Mucosa of rectum (tissue), 2 donors: ENCODE measurements around the gene PIPOX.
"Not testable (repeated sequence)": the region's sequence is repeated elsewhere in the genome, so short reads cannot be mapped to it uniquely, and the experiment has no call there.

Experiments
- H3K27ac ChIP-seq, 2 donors: one replicate each; pipeline ENCODE4 v1.7.0; 2013; ENCODE audit warnings: inconsistent platforms in 2 of 2, low read depth in 2 of 2, low read length in 2 of 2
- H3K27me3 ChIP-seq, 2 donors: one replicate each; pipeline ENCODE4 v1.7.0; 2013; ENCODE audit warnings: low read length in 2 of 2; ENCODE audit not compliant: control insufficient read depth in 2 of 2, insufficient read depth in 2 of 2
- H3K36me3 ChIP-seq, 2 donors: one replicate each; pipeline ENCODE4 v1.7.0; 2013; ENCODE audit warnings: low read length in 2 of 2; ENCODE audit not compliant: control insufficient read depth in 2 of 2, insufficient read depth in 2 of 2
- H3K4me1 ChIP-seq, 2 donors: one replicate each; pipeline ENCODE4 v1.7.0; 2013; ENCODE audit warnings: low read length in 2 of 2, mild to moderate bottlenecking in 1 of 2; ENCODE audit not compliant: control insufficient read depth in 2 of 2, insufficient read depth in 2 of 2
- H3K4me3 ChIP-seq, 2 donors: one replicate each; pipeline ENCODE4 v1.7.0; 2013; ENCODE audit warnings: low read length in 2 of 2
- H3K9ac ChIP-seq, 2 donors: one replicate each; pipeline ENCODE4 v1.7.0; 2013; ENCODE audit warnings: low read length in 2 of 2, low read depth in 1 of 2, mild to moderate bottlenecking in 1 of 2
- H3K9me3 ChIP-seq, 2 donors: one replicate each; pipeline ENCODE4 v1.7.0; 2013; ENCODE audit warnings: low read length in 2 of 2; ENCODE audit not compliant: control insufficient read depth in 2 of 2
- donor health status: healthy.
- donor health status: Normal muscosa, but diverticular disease.

PIPOX gene

DNA sequence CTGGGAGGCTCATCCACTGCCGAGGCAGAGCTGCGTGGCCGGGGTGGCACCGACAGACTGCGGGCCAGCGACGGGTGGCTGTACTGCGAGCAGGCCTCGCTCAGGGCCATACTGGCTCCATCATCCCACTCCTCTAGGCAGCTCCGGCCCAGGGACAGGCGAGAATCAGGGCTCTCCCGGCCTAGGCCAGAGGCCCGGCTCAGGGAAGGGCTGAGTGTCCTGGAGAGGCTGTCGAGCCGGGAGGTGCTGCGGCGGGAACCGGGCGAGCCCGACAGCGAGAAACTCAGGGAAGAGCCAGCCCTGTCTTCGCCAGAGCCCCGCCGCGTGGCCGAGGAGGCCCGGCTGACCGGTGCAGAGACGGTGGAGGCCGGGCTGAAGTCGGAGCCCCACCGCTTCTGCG is 37.4 kb downstream of the PIPOX start:
- no peaks in the 10 kb centered on the region for H3K27me3 ChIP-seq
- no peaks in the 10 kb centered on the region for H3K4me1 ChIP-seq
- H3K9me3 ChIP-seq = no peaks in the 10 kb centered on the region
- H3K9ac ChIP-seq = no peak overlapping the region
- no peak overlapping the region for H3K27ac ChIP-seq
- H3K36me3 ChIP-seq = peaks cover 53 to 73% of the 10 kb centered on the region in 2 donors
- H3K4me3 ChIP-seq = no peak overlapping the region

DNA sequence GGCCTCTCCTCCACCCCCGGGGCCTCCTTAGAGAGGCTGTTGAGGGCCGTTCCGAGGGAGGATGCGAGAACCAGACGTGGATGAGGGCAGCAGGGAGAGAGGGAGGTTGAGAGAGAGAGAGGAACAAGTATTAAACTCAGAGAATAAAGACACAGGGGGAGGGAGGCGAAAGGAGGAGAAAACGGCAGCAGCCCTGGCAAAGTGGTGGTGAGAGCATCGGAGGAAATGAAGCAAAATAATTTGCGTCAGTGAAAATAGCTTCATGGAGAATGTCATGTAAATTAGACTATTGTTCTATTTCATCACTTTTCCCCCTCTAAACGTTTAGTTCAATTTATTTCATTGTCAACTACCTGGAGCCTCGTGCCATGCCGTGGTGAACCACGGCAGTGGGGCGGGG is 38.0 kb downstream of the PIPOX start:
- Histone ChIP-seq H3K27ac (no peak overlapping the region), H3K27me3 (no peaks in the 10 kb centered on the region), H3K4me1 (no peaks in the 10 kb centered on the region), H3K9me3 (no peaks in the 10 kb centered on the region), H3K36me3 (peaks cover 58 to 80% of the 10 kb centered on the region in 2 donors), H3K9ac (no peak overlapping the region), H3K4me3 (no peak overlapping the region)

DNA sequence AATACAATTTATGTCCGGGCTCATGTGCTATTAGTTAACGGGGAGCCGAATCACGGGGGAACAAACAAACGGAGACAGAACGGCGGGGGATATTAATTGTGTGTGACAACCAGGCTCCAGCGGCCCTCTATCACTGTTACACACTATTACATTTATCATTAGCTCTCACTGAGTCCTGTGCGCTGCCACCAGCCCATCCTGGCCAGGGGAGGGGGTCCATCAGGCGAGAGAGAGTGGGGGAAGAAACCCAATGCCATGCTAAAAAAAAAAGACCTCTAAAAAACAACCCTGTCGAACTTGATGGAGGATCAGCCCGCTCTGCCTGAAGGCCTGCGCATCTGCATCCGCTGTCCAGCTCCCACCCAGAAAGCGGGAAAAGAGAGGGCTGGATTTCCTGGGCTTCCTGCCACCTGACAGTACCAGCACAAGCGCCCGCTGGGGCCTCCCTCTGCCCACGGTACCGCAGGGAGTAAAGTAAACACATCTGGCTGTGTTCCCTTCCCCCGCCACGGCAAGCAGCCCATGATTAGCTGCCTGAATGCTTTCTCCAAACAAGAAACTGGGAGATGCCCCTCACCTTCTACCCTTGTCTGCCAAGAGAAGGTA is 41.7 kb downstream of the PIPOX start:
- no peak overlapping the region for H3K4me3 ChIP-seq
- H3K27me3 ChIP-seq = no peaks in the 10 kb centered on the region
- H3K36me3 ChIP-seq = peaks cover 53 to 80% of the 10 kb centered on the region in 2 donors
- H3K9me3 ChIP-seq = no peaks in the 10 kb centered on the region
- no peak overlapping the region for H3K9ac ChIP-seq
- no peaks in the 10 kb centered on the region for H3K4me1 ChIP-seq
- no peak overlapping the region for H3K27ac ChIP-seq

DNA sequence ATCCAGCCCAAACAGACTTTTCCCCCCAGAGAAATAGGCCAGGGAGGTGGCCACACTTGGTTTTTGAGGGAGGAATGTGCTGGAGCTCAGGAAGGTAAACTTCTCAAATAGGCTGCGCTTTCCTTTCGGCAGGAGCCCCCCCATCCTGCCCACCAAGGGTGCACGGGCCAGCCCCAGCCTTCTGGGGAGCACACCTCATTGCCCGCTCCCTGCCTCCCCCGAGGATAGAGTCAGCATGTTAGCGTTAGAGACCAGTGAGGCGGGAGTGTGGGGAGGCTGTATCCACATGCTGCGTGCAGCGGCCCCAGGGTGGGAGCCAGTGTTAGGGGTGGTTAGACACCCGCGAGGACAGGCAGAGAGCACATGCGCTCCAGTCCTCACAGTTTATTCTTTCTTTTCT is 42.3 kb downstream of the PIPOX start:
- H3K27me3 ChIP-seq = no peaks in the 10 kb centered on the region
- H3K4me3 ChIP-seq = no peak overlapping the region
- no peak overlapping the region for H3K9ac ChIP-seq
- H3K9me3 ChIP-seq = no peaks in the 10 kb centered on the region
- H3K27ac ChIP-seq = no peak overlapping the region
- no peaks in the 10 kb centered on the region for H3K4me1 ChIP-seq
- peaks cover 59 to 82% of the 10 kb centered on the region in 2 donors for H3K36me3 ChIP-seq

DNA sequence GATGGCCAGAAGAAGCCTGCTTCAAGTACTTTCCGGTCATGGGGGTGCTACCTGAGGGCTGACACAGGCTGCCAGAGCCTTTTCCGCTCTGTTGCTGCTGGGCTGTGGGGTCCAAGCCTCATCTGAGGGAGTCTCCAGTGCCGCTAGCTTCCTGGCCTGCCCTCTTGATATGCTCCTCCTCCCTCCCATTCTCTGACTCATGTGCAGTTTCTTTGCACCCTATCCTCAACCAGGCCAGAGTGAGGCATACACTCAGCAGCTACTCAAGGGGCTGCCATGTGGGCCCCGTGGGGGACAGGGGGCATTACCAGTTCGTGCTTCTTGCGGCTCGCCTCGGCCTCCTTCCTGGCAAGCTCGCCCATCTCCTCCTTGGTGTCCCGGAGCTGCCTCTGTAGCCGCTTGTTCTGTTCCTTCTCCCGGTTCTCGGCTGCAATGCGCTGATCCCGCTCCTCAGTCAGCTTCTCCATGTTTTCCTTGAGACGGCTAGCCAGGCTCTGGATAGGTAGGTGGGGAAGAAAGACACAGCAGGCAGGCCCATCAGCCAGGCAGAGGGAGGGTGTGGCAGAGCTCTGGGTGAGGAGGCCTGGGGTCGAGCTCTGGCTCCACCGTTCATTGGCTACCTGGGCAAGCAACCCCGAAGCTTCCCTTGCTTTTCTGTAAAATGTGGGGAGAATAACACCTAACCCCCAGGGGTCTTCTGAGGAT is 43.8 kb downstream of the PIPOX start:
- no peak overlapping the region for H3K27ac ChIP-seq
- peaks cover 69 to 85% of the 10 kb centered on the region in 2 donors for H3K36me3 ChIP-seq
- H3K27me3 ChIP-seq = no peaks in the 10 kb centered on the region
- no peaks in the 10 kb centered on the region for H3K9me3 ChIP-seq
- no peak overlapping the region for H3K9ac ChIP-seq
- H3K4me1 ChIP-seq = no peaks in the 10 kb centered on the region
- no peak overlapping the region for H3K4me3 ChIP-seq

DNA sequence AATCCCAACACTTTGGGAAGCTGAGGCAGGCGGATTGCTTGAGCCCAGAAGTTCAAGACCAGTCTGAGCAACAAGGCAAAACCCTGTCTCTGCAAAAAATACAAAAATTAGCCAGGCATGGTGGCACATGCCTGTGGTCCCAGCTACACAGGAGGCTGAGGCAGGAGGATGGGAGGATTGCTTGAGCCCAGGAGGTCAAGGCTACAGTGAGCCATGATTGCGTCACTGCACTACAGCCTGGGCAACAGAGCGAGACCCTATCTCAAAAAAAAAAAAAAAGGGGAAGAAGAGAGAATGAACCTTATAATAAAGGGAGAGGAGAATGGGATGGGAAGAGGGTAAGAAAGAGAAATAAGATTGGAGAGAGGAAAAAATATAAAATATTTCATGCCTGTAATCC is 45.8 kb downstream of the PIPOX start:
- H3K9ac ChIP-seq, H3K9me3 ChIP-seq, H3K4me1 ChIP-seq, H3K27me3 ChIP-seq, H3K27ac ChIP-seq, H3K4me3 ChIP-seq: not testable (repeated sequence)
- peaks cover 73 to 89% of the 10 kb centered on the region in 2 donors for H3K36me3 ChIP-seq

DNA sequence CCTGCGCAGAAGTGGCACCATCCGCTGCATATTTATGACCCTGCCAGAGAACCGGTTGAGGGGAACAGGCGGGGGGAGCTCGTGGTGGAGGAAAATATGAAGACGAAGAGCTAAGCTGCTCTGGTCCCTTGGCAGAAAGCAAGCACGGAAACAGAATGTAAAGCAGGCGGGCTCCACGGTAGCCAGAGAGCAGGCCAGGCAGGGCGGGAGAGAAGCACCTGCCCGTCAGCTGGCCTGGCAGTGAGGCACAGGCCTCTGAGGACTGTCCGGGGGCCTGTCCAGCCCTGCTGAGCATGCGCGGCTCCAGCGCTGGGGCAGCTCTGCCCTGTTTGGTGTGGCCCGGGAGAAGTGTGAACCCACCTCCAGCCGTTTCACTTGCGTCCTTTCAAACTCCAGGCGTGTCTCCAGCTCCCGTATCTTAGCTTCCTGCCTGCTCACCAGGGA is 46.7 kb downstream of the PIPOX start:
- H3K9ac ChIP-seq = no peak overlapping the region

DNA sequence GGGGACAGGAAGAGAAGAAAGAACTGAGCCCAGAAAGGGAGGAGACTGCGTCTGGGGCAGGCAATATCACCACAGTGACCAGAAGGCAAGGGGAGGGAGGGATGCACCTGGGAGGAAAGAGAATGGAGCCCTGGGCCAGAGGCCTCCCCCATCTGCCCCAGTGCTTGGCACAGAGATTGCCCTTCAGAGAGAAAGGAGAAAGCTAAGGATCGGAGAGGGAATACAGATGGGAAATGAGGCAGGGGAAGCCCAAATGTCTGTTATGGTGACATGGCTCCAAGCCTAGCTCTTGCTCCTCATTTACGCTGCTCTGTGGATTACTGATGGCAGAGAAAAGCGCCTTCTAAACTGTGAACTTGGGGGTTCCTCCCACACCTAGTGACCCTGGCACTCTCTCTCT is 47.2 kb downstream of the PIPOX start:
- H3K4me1 ChIP-seq = no peaks in the 10 kb centered on the region
- H3K27me3 ChIP-seq = no peaks in the 10 kb centered on the region
- H3K9ac ChIP-seq = no peak overlapping the region
- no peak overlapping the region for H3K27ac ChIP-seq
- H3K36me3 ChIP-seq = peaks cover 76 to 90% of the 10 kb centered on the region in 2 donors
- no peak overlapping the region for H3K4me3 ChIP-seq
- no peaks in the 10 kb centered on the region for H3K9me3 ChIP-seq

More for the DNA sequence above, 46.7 kb downstream of the PIPOX start:
- Histone ChIP-seq H3K4me1 (no peaks in the 10 kb centered on the region), H3K36me3 (peaks cover 75 to 90% of the 10 kb centered on the region in 2 donors), H3K9me3 (no peaks in the 10 kb centered on the region), H3K27ac (no peak overlapping the region), H3K4me3 (no peak overlapping the region), H3K27me3 (no peaks in the 10 kb centered on the region)

DNA sequence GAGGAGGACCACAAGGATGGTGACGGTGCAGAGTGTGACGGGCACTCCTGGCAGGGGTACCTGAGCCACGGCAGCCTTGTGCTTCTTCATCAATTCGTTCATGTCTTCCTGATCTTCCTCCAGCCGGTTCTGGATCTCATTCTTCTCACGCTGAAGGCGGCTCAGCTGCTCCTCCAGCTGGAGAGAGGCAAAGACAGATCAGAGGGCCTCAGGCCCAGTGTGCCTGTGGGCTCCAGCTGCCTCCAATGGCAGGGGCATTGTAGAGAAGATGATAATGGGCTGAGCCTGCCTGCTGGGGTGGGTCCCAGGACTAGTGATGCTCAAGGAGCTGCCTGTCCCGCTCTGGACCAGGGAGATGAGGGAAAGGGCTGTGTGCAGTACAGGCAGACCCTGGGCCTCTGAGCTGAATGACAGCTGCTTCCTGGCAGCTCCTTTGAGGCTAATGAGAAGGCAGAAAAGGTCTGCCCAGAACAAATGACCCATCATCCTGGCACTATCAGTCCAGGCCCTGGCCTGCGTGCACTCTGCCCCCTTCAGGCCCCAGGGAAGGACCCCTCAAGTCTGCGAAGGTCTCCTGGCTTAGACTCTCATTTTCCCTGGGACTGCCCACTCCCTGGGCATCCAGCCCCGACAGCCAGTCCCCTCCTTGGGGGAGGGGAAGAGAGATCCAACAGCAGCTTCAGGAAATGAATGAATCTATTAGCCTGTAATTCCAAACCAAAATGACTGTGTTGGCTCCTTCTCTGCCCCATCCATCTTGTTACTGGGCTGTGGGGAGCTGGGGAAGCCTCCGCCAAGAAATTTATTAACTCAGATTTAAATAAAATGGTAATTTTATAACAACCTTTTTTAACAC is 48.0 kb downstream of the PIPOX start:
- H3K9me3 ChIP-seq = no peaks in the 10 kb centered on the region
- no peaks in the 10 kb centered on the region for H3K27me3 ChIP-seq
- H3K4me3 ChIP-seq = no peak overlapping the region
- H3K27ac ChIP-seq = no peak overlapping the region
- H3K4me1 ChIP-seq = no peaks in the 10 kb centered on the region
- H3K9ac ChIP-seq = no peak overlapping the region
- peaks cover 72 to 90% of the 10 kb centered on the region in 2 donors for H3K36me3 ChIP-seq
